Measurements from ENCODE around the gene GINS2. TPM values are rescaled to one million over a fixed set of nuclear protein-coding genes. Genes with fewer than 3 reads are reported as not detected.

The GINS2 gene
- total and polyA plus RNA-seq, 9 donors, result 0.23 to 1.6 (median 1.4) TPM

GRCh38 chr16:85719605-85720301 lies 31.0 kb upstream of the GINS2 start:
- TF ChIP-seq EP300 (IDR thresholded peaks at IDR 0.05) (no peak), POLR2A (IDR thresholded peaks at IDR 0.05) (no peak)
- TF ChIP-seq, protein P1, sequence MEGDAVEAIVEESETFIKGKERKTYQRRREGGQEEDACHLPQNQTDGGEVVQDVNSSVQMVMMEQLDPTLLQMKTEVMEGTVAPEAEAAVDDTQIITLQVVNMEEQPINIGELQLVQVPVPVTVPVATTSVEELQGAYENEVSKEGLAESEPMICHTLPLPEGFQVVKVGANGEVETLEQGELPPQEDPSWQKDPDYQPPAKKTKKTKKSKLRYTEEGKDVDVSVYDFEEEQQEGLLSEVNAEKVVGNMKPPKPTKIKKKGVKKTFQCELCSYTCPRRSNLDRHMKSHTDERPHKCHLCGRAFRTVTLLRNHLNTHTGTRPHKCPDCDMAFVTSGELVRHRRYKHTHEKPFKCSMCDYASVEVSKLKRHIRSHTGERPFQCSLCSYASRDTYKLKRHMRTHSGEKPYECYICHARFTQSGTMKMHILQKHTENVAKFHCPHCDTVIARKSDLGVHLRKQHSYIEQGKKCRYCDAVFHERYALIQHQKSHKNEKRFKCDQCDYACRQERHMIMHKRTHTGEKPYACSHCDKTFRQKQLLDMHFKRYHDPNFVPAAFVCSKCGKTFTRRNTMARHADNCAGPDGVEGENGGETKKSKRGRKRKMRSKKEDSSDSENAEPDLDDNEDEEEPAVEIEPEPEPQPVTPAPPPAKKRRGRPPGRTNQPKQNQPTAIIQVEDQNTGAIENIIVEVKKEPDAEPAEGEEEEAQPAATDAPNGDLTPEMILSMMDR (IDR thresholded peaks at IDR 0.05), result no peak
- intact Hi-C loops (cut with DNase I), result loop anchor here in 3 of 4 donors (2.0 to 10.0 kb wide), 3 partner anchors 445 to 615 kb away; no protein-coding TSS in a partner anchor

GRCh38 chr16:85718682-85719081 lies 29.9 kb upstream of the GINS2 start:
- intact Hi-C loops (cut with DNase I), result loop anchor here in 3 of 4 donors (2.0 to 10.0 kb wide), 3 partner anchors 444 to 614 kb away; no protein-coding TSS in a partner anchor
- DNase-seq, result no peak
- Histone ChIP-seq H3K4me1 (ENCODE audit: insufficient read depth) (no peaks in the 10 kb centered on the region), H3K9me3 (no peaks in the 10 kb centered on the region), H3K4me3 (no peak overlapping the region), H3K27ac (no peak overlapping the region), H3K36me3 (no peaks in the 10 kb centered on the region), H3K27me3 (no peaks in the 10 kb centered on the region)
- 32 to 47% (median 36%) methylated on average over 11 of the region's 11 CpGs for WGBS, 3 donors
- TF ChIP-seq, protein P1 (IDR thresholded peaks at IDR 0.05), result no peak
- no peak for TF ChIP-seq POLR2A (IDR thresholded peaks at IDR 0.05)
- no peak for TF ChIP-seq EP300 (IDR thresholded peaks at IDR 0.05)

More at GRCh38 chr16:85719605-85720301, 31.0 kb upstream of the GINS2 start:
- Histone ChIP-seq H3K27ac (no peak overlapping the region), H3K4me3 (no peak overlapping the region), H3K4me1 (ENCODE audit: insufficient read depth) (no peaks in the 10 kb centered on the region), H3K36me3 (no peaks in the 10 kb centered on the region), H3K9me3 (no peaks in the 10 kb centered on the region), H3K27me3 (no peaks in the 10 kb centered on the region)
- 78 to 95% (median 91%) methylated on average over 11 of the region's 11 CpGs for WGBS, 3 donors
- DNase-seq, result no peak

DNA sequence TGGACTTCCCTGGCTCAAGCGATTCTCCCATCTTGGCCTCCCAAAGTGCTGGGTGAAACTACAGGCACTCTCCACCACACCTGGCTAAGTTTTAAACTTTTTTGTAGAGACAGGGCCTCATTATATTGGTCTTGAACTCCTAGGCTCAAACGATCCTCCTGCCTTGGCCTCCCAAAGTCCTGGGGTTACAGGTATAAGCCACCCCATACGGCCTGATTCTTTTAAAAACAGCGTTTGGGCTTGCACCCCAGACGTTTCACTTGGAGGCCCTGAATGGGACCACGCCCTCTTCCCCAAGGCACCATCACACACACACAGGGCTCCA lies 29.4 kb upstream of the GINS2 start:
- no peak overlapping the region for H3K27ac ChIP-seq
- WGBS, 3 donors, result 31 to 51% (median 39%) methylated on average over 6 of the region's 6 CpGs
- no peak for DNase-seq
- H3K9me3 ChIP-seq, result no peaks in the 10 kb centered on the region
- H3K27me3 ChIP-seq, result no peaks in the 10 kb centered on the region
- no peaks in the 10 kb centered on the region for H3K4me1 ChIP-seq (ENCODE audit: insufficient read depth)
- H3K4me3 ChIP-seq, result no peak overlapping the region
- TF ChIP-seq, protein P1 (IDR thresholded peaks at IDR 0.05), result no peak
- TF ChIP-seq EP300 (IDR thresholded peaks at IDR 0.05) (no peak), POLR2A (IDR thresholded peaks at IDR 0.05) (no peak)
- intact Hi-C loops (cut with DNase I), result loop anchor here in 3 of 4 donors (2.0 to 10.0 kb wide), 3 partner anchors 443 to 613 kb away; no protein-coding TSS in a partner anchor
- H3K36me3 ChIP-seq, result no peaks in the 10 kb centered on the region

GRCh38 chr16:85717393-85718152 lies 28.8 kb upstream of the GINS2 start:
- H3K4me1 ChIP-seq (ENCODE audit: insufficient read depth), result no peaks in the 10 kb centered on the region
- H3K36me3 ChIP-seq, result no peaks in the 10 kb centered on the region
- no peaks in the 10 kb centered on the region for H3K9me3 ChIP-seq
- whole genome bisulfite sequencing, 3 donors, result 34 to 43% (median 36%) methylated on average over 19 to 21 of the region's 21 CpGs
- intact Hi-C loops (cut with DNase I), result loop anchor here in 3 of 4 donors (2.0 to 10.0 kb wide), 3 partner anchors 443 to 613 kb away; no protein-coding TSS in a partner anchor
- H3K27me3 ChIP-seq, result no peaks in the 10 kb centered on the region
- peak; percentile 53 to 74 (median 69) for DNase-seq
- no peak for TF ChIP-seq EP300 (IDR thresholded peaks at IDR 0.05)
- TF ChIP-seq, protein P1 (IDR thresholded peaks at IDR 0.05), result peak; percentile 62 to 92 (median 68)
- H3K27ac ChIP-seq, result no peak overlapping the region
- no peak overlapping the region for H3K4me3 ChIP-seq

All from ovary (tissue), 9 donors.